ENCODE measurements around the gene KCTD20. TPM values are rescaled to one million over a fixed set of nuclear protein-coding genes. Genes with fewer than 3 reads are reported as not detected.

Gene KCTD20
- total RNA-seq, 1 experiment from 2014 or later = 23.7 TPM

- DNase-seq (ENCODE audit: low read depth, low spot score) = no peak
- no peak overlapping the region for H2AFZ ChIP-seq (ENCODE audit: low read depth, low read length, poor library complexity, severe bottlenecking)
Observed at GRCh38 chr6:36418558-36418957, 24.2 kb upstream of the KCTD20 start.

More at GRCh38 chr6:36418558-36418957, 24.2 kb upstream of the KCTD20 start:
- H3K79me2 ChIP-seq (ENCODE audit: insufficient read depth, low read length) = no peaks in the 10 kb centered on the region
- no peaks in the 10 kb centered on the region for H4K20me1 ChIP-seq (ENCODE audit: insufficient read depth)
- H3K9me3 ChIP-seq (ENCODE audit: control insufficient read depth in 1 of 2, insufficient read depth in 1 of 2, low read depth in 1 of 2, low read length in 2 of 2) = peaks cover 0 to under 1% of the 10 kb centered on the region in 2 experiments; a peak in 1 of 4 replicates
- H3K9me2 ChIP-seq (ENCODE audit: insufficient read depth) = no peaks in the 10 kb centered on the region
- BruUV-seq (replicated peaks) = no TSS peak
- no peak overlapping the region for H3K4me3 ChIP-seq (replicated peaks in 1 of 2; ENCODE audit: low read depth in 1 of 2, low read length in 2 of 2)
- peaks cover 4 to 16% of the 10 kb centered on the region in 2 experiments; a peak in 3 of 4 replicates for H3K4me1 ChIP-seq (ENCODE audit: control insufficient read depth in 1 of 2, insufficient read depth in 2 of 2, low read length in 2 of 2)
- POLR2A ChIA-PET = no interaction called here
- no peak overlapping the region for H3K4me2 ChIP-seq (ENCODE audit: low read length)
- RAD21 ChIA-PET (ENCODE audit: low non-redundant PET in 1 of 2, low total read pairs in 2 of 2, uncharacterized antibody in 2 of 2, unreplicated experiment in 2 of 2) = no interaction called here
- TF ChIP-seq POLR2AphosphoS5 (IDR thresholded peaks at IDR 0.05; ENCODE audit: low read depth, low read length) (no peak), ZBTB33 (IDR thresholded peaks at IDR 0.05; ENCODE audit: extremely low read depth, insufficient replicate concordance, low read length) (no peak), EZH2 (IDR thresholded peaks at IDR 0.05) (no peak), SIN3A (IDR thresholded peaks at IDR 0.05; ENCODE audit: low read depth) (no peak), ZFX (IDR thresholded peaks at IDR 0.05) (no peak), EZH2phosphoT487 (IDR thresholded peaks at IDR 0.05; ENCODE audit: borderline replicate concordance) (no peak), FOSL1 (IDR thresholded peaks at IDR 0.05; ENCODE audit: low read depth) (no peak), ZNF274 (IDR thresholded peaks at IDR 0.05; ENCODE audit: low read depth, low read length) (no peak), RAD21 (IDR thresholded peaks at IDR 0.05; ENCODE audit: low read depth) (no peak), ELF1 (IDR thresholded peaks at IDR 0.05; ENCODE audit: borderline replicate concordance, low read depth) (no peak), CEBPB (IDR thresholded peaks at IDR 0.05; ENCODE audit: low read depth) (no peak), JUND (IDR thresholded peaks at IDR 0.05) (no peak), ATF3 (IDR thresholded peaks at IDR 0.05) (no peak), REST (IDR thresholded peaks at IDR 0.05; ENCODE audit: low read depth) (no peak)
- TF ChIP-seq, protein P1, sequence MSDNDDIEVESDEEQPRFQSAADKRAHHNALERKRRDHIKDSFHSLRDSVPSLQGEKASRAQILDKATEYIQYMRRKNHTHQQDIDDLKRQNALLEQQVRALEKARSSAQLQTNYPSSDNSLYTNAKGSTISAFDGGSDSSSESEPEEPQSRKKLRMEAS (IDR thresholded peaks at IDR 0.05) = no peak
- no peak overlapping the region for H3K27ac ChIP-seq (ENCODE audit: low read depth, low read length)
- intact Hi-C loops (cut with micrococcal nuclease) = no loop called here
- H3K9ac ChIP-seq (ENCODE audit: low read length) = no peak overlapping the region
- no peak for ATAC-seq
- no peaks in the 10 kb centered on the region for H3K36me3 ChIP-seq (ENCODE audit: control insufficient read depth in 1 of 2, insufficient read depth in 2 of 2, low read length in 2 of 2)
- CTCF ChIA-PET = no interaction called here
- no peaks in the 10 kb centered on the region for H3K27me3 ChIP-seq (ENCODE audit: insufficient read depth, low read length)

Data from HCT116 (cell line).